ENCODE measurements around the gene PTPRN2. TPM values are rescaled to one million over a fixed set of nuclear protein-coding genes. Genes with fewer than 3 reads are reported as not detected.
"Not testable (repeated sequence)": the region's sequence is repeated elsewhere in the genome, so short reads cannot be mapped to it uniquely, and the experiment has no call there.

PTPRN2 gene
- total RNA-seq, 2 experiments from 2014 or later = 0.46 to 0.51 TPM

- no peak for ATAC-seq
- intact Hi-C loops (cut with DNase I, micrococcal nuclease) = no loop called here
- H3K36me3 Mint-ChIP-seq (ENCODE audit: low read depth) = no peaks in the 10 kb centered on the region
- no peaks in the 10 kb centered on the region for H3K9me3 Mint-ChIP-seq (ENCODE audit: low read depth)
- POLR2A ChIA-PET = no interaction called here
- no peaks in the 10 kb centered on the region for H3K27me3 Mint-ChIP-seq
- CTCF ChIA-PET = no interaction called here
- H3K4me3 Mint-ChIP-seq = no peak overlapping the region
- DNase-seq = no peak
- peaks cover 17% of the 10 kb centered on the region for H3K4me1 Mint-ChIP-seq
- no peak overlapping the region for H3K27ac Mint-ChIP-seq
These were observed 738.9 kb downstream of the PTPRN2 start for GRCh38 chr7:157848508-157849340.

GRCh38 chr7:157847756-157848487 lies 739.7 kb downstream of the PTPRN2 start:
- H3K27me3 Mint-ChIP-seq; DNase-seq; intact Hi-C loops (cut with DNase I, micrococcal nuclease); CTCF ChIA-PET; H3K4me3 Mint-ChIP-seq; ATAC-seq; POLR2A ChIA-PET; H3K36me3 Mint-ChIP-seq (ENCODE audit: low read depth); H3K9me3 Mint-ChIP-seq (ENCODE audit: low read depth); H3K27ac Mint-ChIP-seq: not testable (repeated sequence)
- peaks cover 17% of the 10 kb centered on the region for H3K4me1 Mint-ChIP-seq

GRCh38 chr7:157846746-157847145 lies 740.9 kb downstream of the PTPRN2 start:
- H3K27me3 Mint-ChIP-seq; H3K27ac Mint-ChIP-seq; DNase-seq; H3K4me3 Mint-ChIP-seq; H3K4me1 Mint-ChIP-seq; CTCF ChIA-PET; H3K36me3 Mint-ChIP-seq (ENCODE audit: low read depth); ATAC-seq; POLR2A ChIA-PET; H3K9me3 Mint-ChIP-seq (ENCODE audit: low read depth); intact Hi-C loops (cut with DNase I, micrococcal nuclease): not testable (repeated sequence)

- peak; percentile 53 for ATAC-seq
- ChIA-PET POLR2A (no interaction called here), CTCF (no interaction called here)
- Mint-ChIP-seq H3K4me3 (no peak overlapping the region), H3K36me3 (ENCODE audit: low read depth) (no peaks in the 10 kb centered on the region), H3K4me1 (peaks cover 7% of the 10 kb centered on the region), H3K9me3 (ENCODE audit: low read depth) (no peaks in the 10 kb centered on the region), H3K27ac (no peak overlapping the region), H3K27me3 (peaks cover 2% of the 10 kb centered on the region)
- DNase-seq = no peak
- intact Hi-C loops (cut with DNase I, micrococcal nuclease) = no loop called here
These were observed 741.4 kb downstream of the PTPRN2 start for GRCh38 chr7:157846271-157846670.

GRCh38 chr7:157845203-157845835 lies 742.3 kb downstream of the PTPRN2 start:
- POLR2A ChIA-PET = no interaction called here
- H3K4me3 Mint-ChIP-seq = no peak overlapping the region

GRCh38 chr7:157844611-157845010 lies 743.0 kb downstream of the PTPRN2 start:
- ChIA-PET CTCF (no interaction called here), POLR2A (no interaction called here)
- Mint-ChIP-seq H3K4me1 (peaks cover 4% of the 10 kb centered on the region), H3K36me3 (ENCODE audit: low read depth) (no peaks in the 10 kb centered on the region), H3K9me3 (ENCODE audit: low read depth) (no peaks in the 10 kb centered on the region), H3K27ac (no peak overlapping the region), H3K27me3 (peaks cover 2% of the 10 kb centered on the region), H3K4me3 (no peak overlapping the region)
- ATAC-seq = no peak
- intact Hi-C loops (cut with DNase I, micrococcal nuclease) = no loop called here
- no peak for DNase-seq

More at GRCh38 chr7:157845203-157845835, 742.3 kb downstream of the PTPRN2 start:
- Mint-ChIP-seq H3K4me1 (peaks cover 4% of the 10 kb centered on the region), H3K9me3 (ENCODE audit: low read depth) (no peaks in the 10 kb centered on the region), H3K36me3 (ENCODE audit: low read depth) (no peaks in the 10 kb centered on the region), H3K27ac (no peak overlapping the region), H3K27me3 (peaks cover 2% of the 10 kb centered on the region)
- DNase-seq = no peak
- CTCF ChIA-PET = no interaction called here
- intact Hi-C loops (cut with DNase I, micrococcal nuclease) = no loop called here
- ATAC-seq = no peak

- H3K4me3 Mint-ChIP-seq = no peak overlapping the region
These were observed 743.5 kb downstream of the PTPRN2 start for GRCh38 chr7:157844141-157844540.

GRCh38 chr7:157843336-157844140 lies 744.1 kb downstream of the PTPRN2 start:
- H3K27ac Mint-ChIP-seq = no peak overlapping the region
- no peak overlapping the region for H3K4me3 Mint-ChIP-seq
- CTCF ChIA-PET = interaction anchor here (0.7 kb wide), 1 partner anchor 459 kb away, joined by 4 read pairs; no protein-coding TSS in a partner anchor
- DNase-seq (no peak), ATAC-seq (no peak)
- peaks cover 2% of the 10 kb centered on the region for H3K27me3 Mint-ChIP-seq
- no peaks in the 10 kb centered on the region for H3K9me3 Mint-ChIP-seq (ENCODE audit: low read depth)
- POLR2A ChIA-PET = no interaction called here
- intact Hi-C loops (cut with DNase I, micrococcal nuclease) = no loop called here
- H3K4me1 Mint-ChIP-seq = peaks cover 4% of the 10 kb centered on the region
- no peaks in the 10 kb centered on the region for H3K36me3 Mint-ChIP-seq (ENCODE audit: low read depth)

More at GRCh38 chr7:157844141-157844540, 743.5 kb downstream of the PTPRN2 start:
- POLR2A ChIA-PET = no interaction called here
- no peak for ATAC-seq
- Mint-ChIP-seq H3K9me3 (ENCODE audit: low read depth) (no peaks in the 10 kb centered on the region), H3K36me3 (ENCODE audit: low read depth) (no peaks in the 10 kb centered on the region), H3K27me3 (peaks cover 2% of the 10 kb centered on the region), H3K4me1 (peaks cover 4% of the 10 kb centered on the region), H3K27ac (no peak overlapping the region)
- intact Hi-C loops (cut with DNase I, micrococcal nuclease) = no loop called here
- no peak for DNase-seq
- CTCF ChIA-PET = interaction anchor here (0.7 kb wide), 1 partner anchor 460 kb away, joined by 4 read pairs; no protein-coding TSS in a partner anchor

GRCh38 chr7:157841773-157842370 lies 745.8 kb downstream of the PTPRN2 start:
- no peaks in the 10 kb centered on the region for H3K9me3 Mint-ChIP-seq (ENCODE audit: low read depth)
- ATAC-seq (no peak), DNase-seq (no peak)
- H3K27ac Mint-ChIP-seq = no peak overlapping the region
- peaks cover 2% of the 10 kb centered on the region for H3K27me3 Mint-ChIP-seq
- CTCF ChIA-PET = no interaction called here
- no peak overlapping the region for H3K4me3 Mint-ChIP-seq
- POLR2A ChIA-PET = no interaction called here
- intact Hi-C loops (cut with DNase I, micrococcal nuclease) = no loop called here
- H3K36me3 Mint-ChIP-seq (ENCODE audit: low read depth) = no peaks in the 10 kb centered on the region
- peaks cover 4% of the 10 kb centered on the region for H3K4me1 Mint-ChIP-seq

GRCh38 chr7:157840914-157841772 lies 746.5 kb downstream of the PTPRN2 start:
- Mint-ChIP-seq H3K4me1 (peaks cover 4% of the 10 kb centered on the region), H3K36me3 (ENCODE audit: low read depth) (no peaks in the 10 kb centered on the region), H3K27me3 (peaks cover 2% of the 10 kb centered on the region), H3K4me3 (no peak overlapping the region), H3K9me3 (ENCODE audit: low read depth) (no peaks in the 10 kb centered on the region), H3K27ac (no peak overlapping the region)
- intact Hi-C loops (cut with DNase I, micrococcal nuclease) = no loop called here
- ChIA-PET CTCF (no interaction called here), POLR2A (no interaction called here)
- ATAC-seq (no peak), DNase-seq (no peak)
